ENCODE data around the gene NDFIP1.
"Not testable (repeated sequence)": the region's sequence is repeated elsewhere in the genome, so short reads cannot be mapped to it uniquely, and the experiment has no call there.

The NDFIP1 gene

GRCh38 chr5:142186857-142187594, 78.4 kb downstream of the NDFIP1 start:
- peak; percentile 39 for DNase-seq (ENCODE audit: low read depth, low spot score)

GRCh38 chr5:142188691-142189090, 80.1 kb downstream of the NDFIP1 start:
- not testable (repeated sequence) for DNase-seq (ENCODE audit: low read depth, low spot score)

- DNase-seq (ENCODE audit: low read depth, low spot score): no peak
Observed at GRCh38 chr5:142189813-142190212, 81.2 kb downstream of the NDFIP1 start.

GRCh38 chr5:142191776-142192175, 83.2 kb downstream of the NDFIP1 start:
- DNase-seq (ENCODE audit: low read depth, low spot score): no peak

GRCh38 chr5:142192286-142193113, 83.9 kb downstream of the NDFIP1 start:
- DNase-seq (ENCODE audit: low read depth, low spot score): no peak

- no peak for DNase-seq (ENCODE audit: low read depth, low spot score)
Observed at GRCh38 chr5:142193114-142193428, 84.5 kb downstream of the NDFIP1 start.

GRCh38 chr5:142197098-142197497, 88.5 kb downstream of the NDFIP1 start:
- DNase-seq (ENCODE audit: low read depth, low spot score): no peak

- no peak for DNase-seq (ENCODE audit: low read depth, low spot score)
Observed at GRCh38 chr5:142197781-142198180, 89.2 kb downstream of the NDFIP1 start.

GRCh38 chr5:142199388-142199787, 90.8 kb downstream of the NDFIP1 start:
- DNase-seq (ENCODE audit: low read depth, low spot score): no peak

GRCh38 chr5:142200387-142200786, 91.8 kb downstream of the NDFIP1 start:
- no peak for DNase-seq (ENCODE audit: low read depth, low spot score)

GRCh38 chr5:142201471-142201887, 92.9 kb downstream of the NDFIP1 start:
- DNase-seq (ENCODE audit: low read depth, low spot score): no peak

- DNase-seq (ENCODE audit: low read depth, low spot score): no peak
Observed at GRCh38 chr5:142202282-142202681, 93.7 kb downstream of the NDFIP1 start.
